GM23338 (cell line): ENCODE measurements around the gene PAX5.

Experiments used
- CREB1 ChIP-seq: fragments of 250-450 bp; sonication (Bioruptor Pico); IDR thresholded peaks from 2 replicates; pipeline ENCODE4 v1.5.0; 2020; ENCODE audit warnings: low read depth, mild to moderate bottlenecking, moderate library complexity
- CTCF ChIP-seq, 2 experiments: fragments of 200-600 bp in 1 of 2; sonication (generic) in 1 of 2; conservative IDR thresholded peaks; 2 replicates each; pipeline versions ENCODE4 v1.5.1 to v1.6.1; 2016 to 2017; ENCODE audit warnings: antibody characterized with exemption in 2 of 2, low read depth in 2 of 2, mild to moderate bottlenecking in 2 of 2, moderate library complexity in 1 of 2
- EZH2 ChIP-seq: fragments of 200-600 bp; sonication (generic); IDR thresholded peaks from one replicate; pipeline ENCODE4 v1.8.0; 2017; ENCODE audit warnings: antibody characterized with exemption, mild to moderate bottlenecking, low read depth; ENCODE audit not compliant: unreplicated experiment
- POLR2AphosphoS5 ChIP-seq: IDR thresholded peaks from 2 replicates; pipeline ENCODE4 v1.6.1; 2016; ENCODE audit warnings: antibody characterized with exemption, low read depth
- ZNF331 ChIP-seq: fragments of 250-450 bp; sonication (Bioruptor Pico); IDR thresholded peaks from 2 replicates; pipeline ENCODE4 v1.5.0; 2020; ENCODE audit warnings: low read depth, mild to moderate bottlenecking, moderate library complexity

- TF ChIP-seq CTCF (conservative IDR thresholded peaks at IDR 0.05; ENCODE audit: low read depth in 2 of 2): no peak
- TF ChIP-seq POLR2AphosphoS5: no peak
- TF ChIP-seq CREB1: no peak
- no peak for TF ChIP-seq ZNF331 (CRISPR knock-in tag)
- no peak for TF ChIP-seq EZH2
These were observed 105.3 kb downstream of the PAX5 start for GRCh38 chr9:36928670-36929349.
